H9 (cell line): ENCODE results near the gene ANK3. TPM values are rescaled to one million over a fixed set of nuclear protein-coding genes. Genes with fewer than 3 reads are reported as not detected.

Experiments
- DNase-seq: peaks from one replicate; pipeline ENCODE4 v3.0.0-alpha.2; 2017
- H2AFZ ChIP-seq: one replicate; pipeline ENCODE4 v1.6.1; 2013; ENCODE audit warnings: mild to moderate bottlenecking, low read length, control low read depth, moderate library complexity
- H2AK5ac ChIP-seq: 2 replicates; pipeline ENCODE4 v1.6.1; 2013; ENCODE audit warnings: low read length, control low read depth, mixed read lengths; ENCODE audit not compliant: insufficient read length
- H2BK120ac ChIP-seq: one replicate; pipeline ENCODE4 v1.6.1; 2013; ENCODE audit warnings: low read depth, mild to moderate bottlenecking, low read length, control low read depth, inconsistent platforms; ENCODE audit not compliant: poor library complexity, severe bottlenecking
- H2BK12ac ChIP-seq: 2 replicates; pipeline ENCODE4 v1.6.1; 2013; ENCODE audit warnings: low read length, control low read depth, mixed read lengths, low read depth; ENCODE audit not compliant: insufficient read length
- H2BK15ac ChIP-seq: 2 replicates; pipeline ENCODE4 v1.6.1; 2013; ENCODE audit warnings: low read depth, low read length, control low read depth
- H2BK20ac ChIP-seq: one replicate; pipeline ENCODE4 v1.6.1; 2013; ENCODE audit warnings: low read depth, mild to moderate bottlenecking, low read length, control low read depth, inconsistent platforms; ENCODE audit not compliant: poor library complexity, severe bottlenecking
- H2BK5ac ChIP-seq: 2 replicates; pipeline ENCODE4 v1.6.1; 2013; ENCODE audit warnings: low read length, control low read depth, mixed read lengths; ENCODE audit not compliant: insufficient read length
- H3K14ac ChIP-seq: 2 replicates; pipeline ENCODE4 v1.6.1; 2013; ENCODE audit warnings: low read length, control low read depth; ENCODE audit not compliant: insufficient read depth
- H3K18ac ChIP-seq: 2 replicates; pipeline ENCODE4 v1.6.1; 2013; ENCODE audit warnings: low read depth, mild to moderate bottlenecking, mixed read lengths, low read length, control low read depth; ENCODE audit not compliant: insufficient read length
- H3K23ac ChIP-seq: 2 replicates; pipeline ENCODE4 v1.6.1; 2013; ENCODE audit warnings: low read length, control low read depth, mixed read lengths, low read depth; ENCODE audit not compliant: insufficient read length
- H3K23me2 ChIP-seq: 2 replicates; pipeline ENCODE4 v1.6.1; 2013; ENCODE audit warnings: low read depth, mild to moderate bottlenecking, mixed read lengths, low read length, control low read depth; ENCODE audit not compliant: insufficient read length, poor library complexity, severe bottlenecking
- H3K27ac ChIP-seq: 2 replicates; pipeline ENCODE4 v1.5.1; 2013; ENCODE audit warnings: low read length, control low read depth, mixed read lengths, low read depth; ENCODE audit not compliant: insufficient read length
- H3K27me3 ChIP-seq: 2 replicates; pipeline ENCODE4 v1.6.1; 2013; ENCODE audit warnings: low read length, control low read depth, inconsistent platforms; ENCODE audit not compliant: insufficient read depth
- H3K4ac ChIP-seq: 2 replicates; pipeline ENCODE4 v1.6.1; 2013; ENCODE audit warnings: low read depth, mild to moderate bottlenecking, control low read depth, inconsistent platforms, low read length, moderate library complexity
- H3K4me1 ChIP-seq: 2 replicates; pipeline ENCODE4 v1.6.1; 2013; ENCODE audit warnings: low read length, control low read depth, inconsistent platforms; ENCODE audit not compliant: insufficient read depth
- H3K4me2 ChIP-seq: 2 replicates; pipeline ENCODE4 v1.6.1; 2013; ENCODE audit warnings: low read length, control low read depth, mixed read lengths; ENCODE audit not compliant: insufficient read length, insufficient read depth
- H3K56ac ChIP-seq: 2 replicates; pipeline ENCODE4 v1.6.1; 2013; ENCODE audit warnings: low read depth, mild to moderate bottlenecking, mixed read lengths, low read length, control low read depth; ENCODE audit not compliant: insufficient read length
- H3K79me1 ChIP-seq: 2 replicates; pipeline ENCODE4 v1.6.1; 2013; ENCODE audit warnings: low read depth, mild to moderate bottlenecking, moderate library complexity, low read length, control low read depth, inconsistent platforms; ENCODE audit not compliant: insufficient read depth, poor library complexity, severe bottlenecking
- H3K79me2 ChIP-seq: 2 replicates; pipeline ENCODE4 v1.6.1; 2013; ENCODE audit warnings: low read length, control low read depth, inconsistent platforms; ENCODE audit not compliant: insufficient read depth
- H3K9ac ChIP-seq: 2 replicates; pipeline ENCODE4 v1.6.1; 2013; ENCODE audit warnings: low read length, control low read depth, mixed read lengths; ENCODE audit not compliant: insufficient read length; ENCODE audit errors: extremely low read depth
- H3K9me3 ChIP-seq: one replicate; pipeline ENCODE4 v1.6.1; 2013; ENCODE audit warnings: low read depth, low read length, inconsistent platforms; ENCODE audit not compliant: control insufficient read depth
- H3T11ph ChIP-seq: one replicate; pipeline ENCODE4 v1.6.1; 2013; ENCODE audit warnings: mild to moderate bottlenecking, low read length, control low read depth, inconsistent platforms
- H4K20me1 ChIP-seq: one replicate; pipeline ENCODE4 v1.6.1; 2013; ENCODE audit not compliant: control insufficient read depth, insufficient read length, insufficient read depth
- H4K5ac ChIP-seq: 2 replicates; pipeline ENCODE4 v1.6.1; 2013; ENCODE audit warnings: low read depth, mild to moderate bottlenecking, mixed read lengths, low read length, control low read depth; ENCODE audit not compliant: insufficient read length
- H4K8ac ChIP-seq: replicated peaks from 2 replicates; pipeline ENCODE4 v1.6.1; 2013; ENCODE audit warnings: low read length, control low read depth, mixed read lengths, low read depth; ENCODE audit not compliant: insufficient read length
- H4K91ac ChIP-seq: 2 replicates; pipeline ENCODE4 v1.6.1; 2013; ENCODE audit warnings: low read depth, mild to moderate bottlenecking, moderate library complexity, mixed read lengths, low read length, control low read depth; ENCODE audit not compliant: insufficient read length
- H3K27ac Mint-ChIP-seq, 3 experiments: 2 replicates in 2 of 3; 3 replicates in 1 of 3; pipeline ENCODE4 v1.8.0; 2020 to 2021; ENCODE audit warnings: mixed read lengths in 3 of 3, mild to moderate bottlenecking in 1 of 3, moderate library complexity in 1 of 3
- H3K27me3 Mint-ChIP-seq: 2 replicates; pipeline ENCODE4 v1.8.0; 2021; ENCODE audit warnings: low read depth, mild to moderate bottlenecking, moderate library complexity, mixed read lengths
- H3K36me3 Mint-ChIP-seq, 3 experiments: 2 replicates in 2 of 3; 3 replicates in 1 of 3; pipeline ENCODE4 v1.8.0; 2020 to 2021; ENCODE audit warnings: low read depth in 3 of 3, mixed read lengths in 3 of 3; ENCODE audit not compliant: insufficient read depth in 1 of 3
- H3K4me1 Mint-ChIP-seq, 2 experiments: 2 replicates each; pipeline ENCODE4 v1.8.0; 2020; ENCODE audit warnings: mixed read lengths in 2 of 2
- H3K4me3 Mint-ChIP-seq, 2 experiments: 2 replicates in 1 of 2; 3 replicates in 1 of 2; pipeline ENCODE4 v1.8.0; 2020 to 2021; ENCODE audit warnings: mild to moderate bottlenecking in 2 of 2, mixed read lengths in 2 of 2, moderate library complexity in 1 of 2
- H3K9me3 Mint-ChIP-seq, 2 experiments: 2 replicates in 1 of 2; 3 replicates in 1 of 2; pipeline ENCODE4 v1.8.0; 2020; ENCODE audit warnings: mild to moderate bottlenecking in 2 of 2, mixed read lengths in 2 of 2, moderate library complexity in 1 of 2
- WGBS: extraction: QIAGEN DNeasy Blood & Tissue Kit; methylation state at CpG from one replicate; pipeline ENCODE4 v1.1.7; 2013; ENCODE audit warnings: missing lambda C conversion rate, low lambda C conversion rate, mixed read lengths; ENCODE audit not compliant: insufficient read length; ENCODE audit errors: extremely low coverage; 5-methylcytosine and 5-hydroxymethylcytosine counted together
- total RNA-seq: library from RNA; stranded (reverse); gene quantifications from 2 replicates; pipeline ENCODE4 v1.2.1, GENCODE V29; 2021
- TF ChIP-seq, protein P1 (sequence below): fragments of 200-600 bp; sonication (generic); conservative IDR thresholded peaks from 3 replicates; pipeline ENCODE4 v1.8.0; 2021; ENCODE audit warnings: antibody characterized with exemption, mild to moderate bottlenecking

ANK3 gene
- total RNA-seq, 1 experiment from 2014 or later: 59.6 TPM

DNA sequence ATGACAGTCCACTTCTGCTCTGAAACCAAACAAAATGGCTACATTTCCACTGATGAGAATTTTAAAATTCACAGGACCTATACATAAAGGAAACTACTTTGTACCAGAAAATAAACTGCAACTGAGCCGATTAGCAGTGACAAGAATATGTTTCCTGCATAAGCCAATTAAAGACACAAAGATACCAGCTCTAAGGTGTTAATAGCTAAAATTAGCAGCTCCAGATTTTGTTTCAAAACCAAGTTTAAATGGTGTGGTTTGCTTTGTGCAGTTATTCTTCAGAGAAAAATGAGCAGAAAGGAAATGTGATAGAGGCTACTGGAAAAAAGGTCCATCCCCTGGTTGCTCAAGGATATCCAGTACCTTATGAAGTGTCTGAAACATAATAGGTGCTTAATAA is 123.2 kb downstream of the ANK3 start:
- H3K9me3 ChIP-seq: no peaks in the 10 kb centered on the region
- H3K14ac ChIP-seq: no peak overlapping the region
- H3K23ac ChIP-seq: no peak overlapping the region
- H3K18ac ChIP-seq: no peak overlapping the region
- WGBS: no CpG with 5 or more reads among the region's 1 CpG
- H3K79me2 ChIP-seq: no peaks in the 10 kb centered on the region
- no peak overlapping the region for H2BK12ac ChIP-seq
- Mint-ChIP-seq H3K36me3 (peaks cover 0 to 5% (median 0%) of the 10 kb centered on the region in 3 experiments; a peak in 2 of 7 replicates), H3K4me3 (no peak overlapping the region), H3K9me3 (no peaks in the 10 kb centered on the region), H3K27ac (no peak overlapping the region), H3K27me3 (no peaks in the 10 kb centered on the region), H3K4me1 (no peaks in the 10 kb centered on the region)
- TF ChIP-seq, protein P1, sequence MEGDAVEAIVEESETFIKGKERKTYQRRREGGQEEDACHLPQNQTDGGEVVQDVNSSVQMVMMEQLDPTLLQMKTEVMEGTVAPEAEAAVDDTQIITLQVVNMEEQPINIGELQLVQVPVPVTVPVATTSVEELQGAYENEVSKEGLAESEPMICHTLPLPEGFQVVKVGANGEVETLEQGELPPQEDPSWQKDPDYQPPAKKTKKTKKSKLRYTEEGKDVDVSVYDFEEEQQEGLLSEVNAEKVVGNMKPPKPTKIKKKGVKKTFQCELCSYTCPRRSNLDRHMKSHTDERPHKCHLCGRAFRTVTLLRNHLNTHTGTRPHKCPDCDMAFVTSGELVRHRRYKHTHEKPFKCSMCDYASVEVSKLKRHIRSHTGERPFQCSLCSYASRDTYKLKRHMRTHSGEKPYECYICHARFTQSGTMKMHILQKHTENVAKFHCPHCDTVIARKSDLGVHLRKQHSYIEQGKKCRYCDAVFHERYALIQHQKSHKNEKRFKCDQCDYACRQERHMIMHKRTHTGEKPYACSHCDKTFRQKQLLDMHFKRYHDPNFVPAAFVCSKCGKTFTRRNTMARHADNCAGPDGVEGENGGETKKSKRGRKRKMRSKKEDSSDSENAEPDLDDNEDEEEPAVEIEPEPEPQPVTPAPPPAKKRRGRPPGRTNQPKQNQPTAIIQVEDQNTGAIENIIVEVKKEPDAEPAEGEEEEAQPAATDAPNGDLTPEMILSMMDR: no peak
- H2BK120ac ChIP-seq: no peak overlapping the region
- DNase-seq: no peak
- no peak overlapping the region for H4K8ac ChIP-seq
- H3K27me3 ChIP-seq: no peaks in the 10 kb centered on the region
- H3K4me2 ChIP-seq: no peak overlapping the region
- no peaks in the 10 kb centered on the region for H3K79me1 ChIP-seq
- no peak overlapping the region for H3K27ac ChIP-seq
- H3T11ph ChIP-seq: no peak overlapping the region
- no peak overlapping the region for H2BK20ac ChIP-seq
- H2BK15ac ChIP-seq: no peak overlapping the region
- H3K23me2 ChIP-seq: no peaks in the 10 kb centered on the region
- no peak overlapping the region for H2AFZ ChIP-seq
- H3K56ac ChIP-seq: no peak overlapping the region
- H2AK5ac ChIP-seq: no peak overlapping the region
- no peak overlapping the region for H4K5ac ChIP-seq
- no peak overlapping the region for H3K4ac ChIP-seq
- H4K91ac ChIP-seq: no peak overlapping the region
- H3K4me1 ChIP-seq: no peaks in the 10 kb centered on the region
- H2BK5ac ChIP-seq: no peak overlapping the region
- no peak overlapping the region for H3K9ac ChIP-seq
- no peaks in the 10 kb centered on the region for H4K20me1 ChIP-seq
